Measurements from ENCODE around the gene PADI6.

PADI6 gene

GRCh38 chr1:17346046-17346789 lies 25.8 kb upstream of the PADI6 start:
- H3K4me3 ChIP-seq (ENCODE audit: low read length): no peak overlapping the region
- H3K27me3 ChIP-seq (ENCODE audit: insufficient read depth, low read length): no peaks in the 10 kb centered on the region
- H3K9me3 ChIP-seq (ENCODE audit: insufficient read depth, low read depth, low read length): no peaks in the 10 kb centered on the region
- H3K36me3 ChIP-seq (ENCODE audit: insufficient read depth, low read depth, low read length): no peaks in the 10 kb centered on the region
- H3K27ac ChIP-seq (ENCODE audit: low read length): no peak overlapping the region
- H3K9ac ChIP-seq (ENCODE audit: low read depth, low read length): no peak overlapping the region
- no peaks in the 10 kb centered on the region for H3K4me1 ChIP-seq (ENCODE audit: insufficient read depth, low read length)

GRCh38 chr1:17347769-17348592 lies 24.0 kb upstream of the PADI6 start:
- Histone ChIP-seq H3K4me3 (ENCODE audit: low read length) (no peak overlapping the region), H3K27me3 (ENCODE audit: insufficient read depth, low read length) (no peaks in the 10 kb centered on the region; the same call in 1 of the 2 replicates), H3K4me1 (ENCODE audit: insufficient read depth, low read length) (no peaks in the 10 kb centered on the region), H3K36me3 (ENCODE audit: insufficient read depth, low read depth, low read length) (no peaks in the 10 kb centered on the region), H3K27ac (ENCODE audit: low read length) (no peak overlapping the region), H3K9ac (ENCODE audit: low read depth, low read length) (no peak overlapping the region), H3K9me3 (ENCODE audit: insufficient read depth, low read depth, low read length) (no peaks in the 10 kb centered on the region)

- Histone ChIP-seq H3K27ac (ENCODE audit: low read length) (no peak overlapping the region), H3K36me3 (ENCODE audit: insufficient read depth, low read depth, low read length) (no peaks in the 10 kb centered on the region), H3K9ac (ENCODE audit: low read depth, low read length) (no peak overlapping the region), H3K27me3 (ENCODE audit: insufficient read depth, low read length) (no peaks in the 10 kb centered on the region; the same call in 1 of the 2 replicates), H3K4me3 (ENCODE audit: low read length) (no peak overlapping the region), H3K4me1 (ENCODE audit: insufficient read depth, low read length) (no peaks in the 10 kb centered on the region), H3K9me3 (ENCODE audit: insufficient read depth, low read depth, low read length) (no peaks in the 10 kb centered on the region)
These were observed 23.3 kb upstream of the PADI6 start for GRCh38 chr1:17348593-17349234.

DNA sequence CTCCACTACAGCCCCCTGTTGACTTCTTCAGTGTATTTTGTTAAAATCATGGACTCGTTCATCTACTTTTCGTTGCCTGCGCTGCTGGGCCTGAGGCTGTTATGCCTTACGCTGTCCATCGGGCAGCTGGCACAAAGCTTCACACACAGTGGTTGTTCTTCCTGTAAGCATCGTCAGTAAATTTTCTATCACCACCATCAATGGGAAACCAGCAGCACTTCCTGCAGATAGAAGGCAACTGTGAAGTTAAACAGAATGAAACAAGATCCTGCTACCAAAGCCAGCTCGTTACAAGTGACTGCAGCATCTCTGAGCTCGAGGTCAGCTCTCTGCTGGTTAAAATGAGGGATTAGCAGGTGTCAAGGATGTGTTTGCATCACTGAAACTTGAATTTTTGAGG lies 21.9 kb upstream of the PADI6 start:
- Histone ChIP-seq H3K36me3 (ENCODE audit: insufficient read depth, low read depth, low read length) (no peaks in the 10 kb centered on the region), H3K27me3 (ENCODE audit: insufficient read depth, low read length) (no peaks in the 10 kb centered on the region; the same call in 1 of the 2 replicates), H3K4me1 (ENCODE audit: insufficient read depth, low read length) (no peaks in the 10 kb centered on the region), H3K27ac (ENCODE audit: low read length) (no peak overlapping the region), H3K9ac (ENCODE audit: low read depth, low read length) (no peak overlapping the region), H3K9me3 (ENCODE audit: insufficient read depth, low read depth, low read length) (no peaks in the 10 kb centered on the region), H3K4me3 (ENCODE audit: low read length) (no peak overlapping the region)

DNA sequence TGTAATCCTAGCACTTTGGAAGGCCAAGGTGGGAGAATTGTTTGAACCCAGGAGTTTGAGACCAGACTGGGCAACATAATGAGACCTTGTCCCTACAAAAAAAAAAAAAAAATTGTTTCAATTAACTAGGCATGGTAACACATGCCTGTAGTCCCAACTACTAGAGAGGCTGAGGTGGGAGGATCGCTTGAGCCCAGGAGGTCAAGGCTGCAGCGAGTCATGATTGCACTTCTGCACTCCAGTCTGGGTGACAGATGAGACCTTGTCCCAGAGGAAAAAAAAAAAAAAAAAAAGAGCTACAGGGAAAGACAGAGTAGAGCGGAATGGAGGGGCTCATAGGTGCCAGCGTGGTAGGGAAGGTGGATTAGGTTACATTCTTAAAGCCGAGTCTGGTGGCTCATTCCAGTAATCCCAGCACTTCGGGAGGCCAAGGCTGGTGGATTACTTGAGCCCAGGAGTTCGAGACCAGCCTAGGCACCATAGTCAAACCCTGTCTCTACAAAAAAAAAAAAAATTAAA lies 21.0 kb upstream of the PADI6 start:
- Histone ChIP-seq H3K9ac (ENCODE audit: low read depth, low read length) (no peak overlapping the region), H3K9me3 (ENCODE audit: insufficient read depth, low read depth, low read length) (no peaks in the 10 kb centered on the region), H3K4me3 (ENCODE audit: low read length) (no peak overlapping the region), H3K4me1 (ENCODE audit: insufficient read depth, low read length) (no peaks in the 10 kb centered on the region), H3K27me3 (ENCODE audit: insufficient read depth, low read length) (no peaks in the 10 kb centered on the region; the same call in 1 of the 2 replicates), H3K27ac (ENCODE audit: low read length) (no peak overlapping the region), H3K36me3 (ENCODE audit: insufficient read depth, low read depth, low read length) (no peaks in the 10 kb centered on the region)

- Histone ChIP-seq H3K9me3 (ENCODE audit: insufficient read depth, low read depth, low read length) (no peaks in the 10 kb centered on the region), H3K4me3 (ENCODE audit: low read length) (no peak overlapping the region), H3K4me1 (ENCODE audit: insufficient read depth, low read length) (no peaks in the 10 kb centered on the region), H3K36me3 (ENCODE audit: insufficient read depth, low read depth, low read length) (no peaks in the 10 kb centered on the region), H3K27me3 (ENCODE audit: insufficient read depth, low read length) (no peaks in the 10 kb centered on the region; the same call in 1 of the 2 replicates), H3K9ac (ENCODE audit: low read depth, low read length) (no peak overlapping the region), H3K27ac (ENCODE audit: low read length) (no peak overlapping the region)
These were observed 20.2 kb upstream of the PADI6 start for GRCh38 chr1:17351598-17352324.

GRCh38 chr1:17352419-17352909 lies 19.5 kb upstream of the PADI6 start:
- Histone ChIP-seq H3K4me1 (ENCODE audit: insufficient read depth, low read length) (no peaks in the 10 kb centered on the region), H3K36me3 (ENCODE audit: insufficient read depth, low read depth, low read length) (no peaks in the 10 kb centered on the region)

DNA sequence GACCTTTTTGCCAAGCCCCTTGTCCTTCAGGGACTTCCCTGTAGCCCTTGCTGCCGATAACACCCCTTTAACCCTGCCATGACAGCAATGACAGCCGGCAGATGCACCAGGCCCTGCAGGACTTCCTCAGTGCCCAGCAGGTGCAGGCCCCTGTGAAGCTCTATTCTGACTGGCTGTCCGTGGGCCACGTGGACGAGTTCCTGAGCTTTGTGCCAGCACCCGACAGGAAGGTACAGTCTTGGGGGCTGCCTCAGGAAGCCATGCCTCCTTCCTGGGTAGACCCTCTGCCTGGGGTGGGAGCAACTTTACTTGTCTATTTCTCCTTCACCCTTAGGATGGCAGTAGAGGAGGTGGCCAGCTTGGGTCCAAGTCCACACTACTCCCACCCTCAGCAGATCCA lies 16.1 kb upstream of the PADI6 start:
- no peaks in the 10 kb centered on the region for H3K4me1 ChIP-seq (ENCODE audit: insufficient read depth, low read length)

More at GRCh38 chr1:17352419-17352909, 19.5 kb upstream of the PADI6 start:
- Histone ChIP-seq H3K9ac (ENCODE audit: low read depth, low read length) (no peak overlapping the region), H3K27me3 (ENCODE audit: insufficient read depth, low read length) (no peaks in the 10 kb centered on the region; the same call in 1 of the 2 replicates), H3K27ac (ENCODE audit: low read length) (no peak overlapping the region), H3K4me3 (ENCODE audit: low read length) (no peak overlapping the region), H3K9me3 (ENCODE audit: insufficient read depth, low read depth, low read length) (no peaks in the 10 kb centered on the region)

GRCh38 chr1:17356387-17357026 lies 15.5 kb upstream of the PADI6 start:
- Histone ChIP-seq H3K9ac (ENCODE audit: low read depth, low read length) (no peak overlapping the region), H3K4me3 (ENCODE audit: low read length) (no peak overlapping the region), H3K4me1 (ENCODE audit: insufficient read depth, low read length) (no peaks in the 10 kb centered on the region), H3K27ac (ENCODE audit: low read length) (no peak overlapping the region), H3K9me3 (ENCODE audit: insufficient read depth, low read depth, low read length) (no peaks in the 10 kb centered on the region), H3K27me3 (ENCODE audit: insufficient read depth, low read length) (no peaks in the 10 kb centered on the region; the same call in 1 of the 2 replicates), H3K36me3 (ENCODE audit: insufficient read depth, low read depth, low read length) (no peaks in the 10 kb centered on the region)

More for the DNA sequence above, 16.1 kb upstream of the PADI6 start:
- no peaks in the 10 kb centered on the region; the same call in 1 of the 2 replicates for H3K27me3 ChIP-seq (ENCODE audit: insufficient read depth, low read length)
- no peak overlapping the region for H3K9ac ChIP-seq (ENCODE audit: low read depth, low read length)
- no peak overlapping the region for H3K27ac ChIP-seq (ENCODE audit: low read length)
- H3K9me3 ChIP-seq (ENCODE audit: insufficient read depth, low read depth, low read length): no peaks in the 10 kb centered on the region
- no peaks in the 10 kb centered on the region for H3K36me3 ChIP-seq (ENCODE audit: insufficient read depth, low read depth, low read length)
- no peak overlapping the region for H3K4me3 ChIP-seq (ENCODE audit: low read length)

- Histone ChIP-seq H3K27ac (ENCODE audit: low read length) (no peak overlapping the region), H3K9ac (ENCODE audit: low read depth, low read length) (no peak overlapping the region), H3K36me3 (ENCODE audit: insufficient read depth, low read depth, low read length) (no peaks in the 10 kb centered on the region), H3K27me3 (ENCODE audit: insufficient read depth, low read length) (no peaks in the 10 kb centered on the region), H3K4me3 (ENCODE audit: low read length) (no peak overlapping the region), H3K4me1 (ENCODE audit: insufficient read depth, low read length) (no peaks in the 10 kb centered on the region), H3K9me3 (ENCODE audit: insufficient read depth, low read depth, low read length) (no peaks in the 10 kb centered on the region)
These were observed 13.4 kb upstream of the PADI6 start for GRCh38 chr1:17358557-17358956.

Measured in iPS-20b (cell line).